HCT116 (cell line): Measurements from ENCODE around the gene ABCC11. TPM values are rescaled to one million over a fixed set of nuclear protein-coding genes. Genes with fewer than 3 reads are reported as not detected.

ENCODE experiments used
- ATAC-seq: fragments of 200-7000 bp; cut with Tn5 transposase; 2 replicates; pipeline ENCODE4 v1.9.1; 2020; ENCODE audit warnings: mild to moderate bottlenecking, moderate library complexity
- BruUV-seq: library from RNA; stranded (reverse); fragments of 400-500 nt; replicated peaks from 2 replicates; lab custom pipeline; 2021; lab: Mats Ljungman, UMichigan
- CTCF ChIA-PET: fragments of 300-600 bp; sonication (Branson Sonifier 250); formaldehyde crosslinking; loops from one replicate; lab custom pipeline; 2021; ENCODE audit warnings: antibody characterized with exemption; lab: Charles Lee
- POLR2A ChIA-PET: fragments of 300-600, 350-600 bp; sonication (Branson Sonifier 250); formaldehyde crosslinking; loops from one replicate; lab custom pipeline; 2021; ENCODE audit warnings: antibody characterized with exemption; lab: Charles Lee
- RAD21 ChIA-PET, 2 experiments: fragments of 300-600 bp; sonication (Branson Sonifier 250); formaldehyde crosslinking; loops; one replicate each; lab custom pipeline; 2023; ENCODE audit warnings: low total read pairs in 2 of 2; ENCODE audit not compliant: uncharacterized antibody in 2 of 2, unreplicated experiment in 2 of 2, low non-redundant PET in 1 of 2; lab: Charles Lee
- DNase-seq: peaks from one replicate; pipeline ENCODE4 v3.0.0-alpha.2; 2010; ENCODE audit warnings: low read depth, low spot score
- H2AFZ ChIP-seq: fragments of 200-600 bp; shearing (Covaris generic), sonication (generic); 2 replicates; pipeline ENCODE4 v1.6.1; 2017; ENCODE audit warnings: low read depth, mixed run types, mixed read lengths, antibody characterized with exemption, low read length; ENCODE audit not compliant: poor library complexity, severe bottlenecking
- H3K27ac ChIP-seq: 2 replicates; pipeline ENCODE4 v1.5.1; 2012; ENCODE audit warnings: low read depth, low read length
- H3K27me3 ChIP-seq: fragments of 200-600 bp; sonication (generic); 2 replicates; pipeline ENCODE4 v1.6.1; 2016; ENCODE audit warnings: mixed run types, low read length, mixed read lengths; ENCODE audit not compliant: insufficient read depth
- H3K36me3 ChIP-seq, 2 experiments: fragments of 200-500 bp in 1 of 2; fragments of 200-600 bp in 1 of 2; sonication (Bioruptor generic) in 1 of 2; sonication (generic) in 1 of 2; 2 replicates each; pipeline versions ENCODE4 v1.5.1 to v1.6.1; 2014 to 2016; ENCODE audit warnings: low read length in 2 of 2, inconsistent platforms in 1 of 2, mixed read lengths in 1 of 2, mixed run types in 1 of 2; ENCODE audit not compliant: insufficient read depth in 2 of 2, control insufficient read depth in 1 of 2
- H3K4me1 ChIP-seq, 2 experiments: fragments of 200-600 bp in 1 of 2; sonication (generic) in 1 of 2; 2 replicates each; pipeline versions ENCODE4 v1.5.1 to v1.6.1; 2012 to 2017; ENCODE audit warnings: low read length in 2 of 2, inconsistent platforms in 1 of 2, mild to moderate bottlenecking in 1 of 2, mixed read lengths in 1 of 2, mixed run types in 1 of 2, moderate library complexity in 1 of 2; ENCODE audit not compliant: insufficient read depth in 2 of 2, control insufficient read depth in 1 of 2
- H3K4me2 ChIP-seq: fragments of 200-600 bp; sonication (generic); 2 replicates; pipeline ENCODE4 v1.6.1; 2017; ENCODE audit warnings: mixed run types, low read length, mixed read lengths
- H3K4me3 ChIP-seq, 2 experiments: fragments of 200-600 bp in 1 of 2; sonication (generic) in 1 of 2; replicated peaks in 1 of 2; 2 replicates each; pipeline ENCODE4 v1.5.1; 2011 to 2016; ENCODE audit warnings: low read length in 2 of 2, control low read depth in 1 of 2, low read depth in 1 of 2, mild to moderate bottlenecking in 1 of 2, mixed read lengths in 1 of 2, mixed run types in 1 of 2
- H3K79me2 ChIP-seq: fragments of 200-600 bp; sonication (generic); 2 replicates; pipeline ENCODE4 v1.6.1; 2017; ENCODE audit warnings: mild to moderate bottlenecking, mixed run types, low read length, moderate library complexity, mixed read lengths; ENCODE audit not compliant: insufficient read depth
- H3K9ac ChIP-seq: fragments of 200-600 bp; sonication (generic); 2 replicates; pipeline ENCODE4 v1.6.1; 2016; ENCODE audit warnings: low read length, mixed read lengths
- H3K9me2 ChIP-seq: fragments of 200-600 bp; sonication (generic), shearing (Covaris generic); 2 replicates; pipeline ENCODE4 v1.6.1; 2017; ENCODE audit warnings: mixed run types, mild to moderate bottlenecking, moderate library complexity; ENCODE audit not compliant: insufficient read depth
- H3K9me3 ChIP-seq, 2 experiments: fragments of 200-500 bp in 1 of 2; fragments of 200-600 bp in 1 of 2; sonication (Bioruptor generic) in 1 of 2; sonication (generic) in 1 of 2; 2 replicates each; pipeline ENCODE4 v1.6.1; 2014 to 2017; ENCODE audit warnings: low read length in 2 of 2, mixed read lengths in 2 of 2, inconsistent platforms in 1 of 2, low read depth in 1 of 2, mild to moderate bottlenecking in 1 of 2, mixed run types in 1 of 2, moderate library complexity in 1 of 2; ENCODE audit not compliant: control insufficient read depth in 1 of 2, insufficient read depth in 1 of 2
- H4K20me1 ChIP-seq: fragments of 200-600 bp; sonication (generic), shearing (Covaris generic); 2 replicates; pipeline ENCODE4 v1.6.1; 2017; ENCODE audit warnings: mixed run types, mild to moderate bottlenecking, moderate library complexity; ENCODE audit not compliant: insufficient read depth
- CEBPB ChIP-seq: IDR thresholded peaks from 2 replicates; pipeline ENCODE4 v1.6.1; 2012; ENCODE audit warnings: low read depth
- EGR1 ChIP-seq: IDR thresholded peaks from 2 replicates; pipeline ENCODE4 v1.6.1; 2012; ENCODE audit warnings: low read depth
- ELF1 ChIP-seq: IDR thresholded peaks from 2 replicates; pipeline ENCODE4 v1.6.1; 2012; ENCODE audit warnings: low read depth, borderline replicate concordance
- EZH2 ChIP-seq: fragments of 200-600 bp; sonication (generic); IDR thresholded peaks from 2 replicates; pipeline ENCODE4 v1.6.1; 2017; ENCODE audit warnings: antibody characterized with exemption, mixed run types
- EZH2phosphoT487 ChIP-seq: fragments of 200-600 bp; IDR thresholded peaks from 2 replicates; pipeline ENCODE4 v1.6.1; 2018; ENCODE audit warnings: antibody characterized with exemption, borderline replicate concordance
- RAD21 ChIP-seq: IDR thresholded peaks from 2 replicates; pipeline ENCODE4 v1.6.1; 2012; ENCODE audit warnings: low read depth, mild to moderate bottlenecking
- REST ChIP-seq: IDR thresholded peaks from 2 replicates; pipeline ENCODE4 v1.6.1; 2012; ENCODE audit warnings: low read depth
- SIN3A ChIP-seq: IDR thresholded peaks from 2 replicates; pipeline ENCODE4 v1.6.1; 2012; ENCODE audit warnings: low read depth
- SRF ChIP-seq: IDR thresholded peaks from 2 replicates; pipeline ENCODE4 v1.6.1; 2012; ENCODE audit warnings: low read depth
- TCF7L2 ChIP-seq: IDR thresholded peaks from 2 replicates; pipeline ENCODE4 v1.7.0; 2011; ENCODE audit warnings: borderline replicate concordance, inconsistent platforms; ENCODE audit not compliant: insufficient read depth, insufficient read length; ENCODE audit errors: extremely low read depth
- ZNF274 ChIP-seq: fragments of 200-500 bp; sonication (Bioruptor generic); IDR thresholded peaks from 2 replicates; pipeline ENCODE4 v1.6.1; 2014; ENCODE audit warnings: mild to moderate bottlenecking, low read depth, low read length, inconsistent platforms
- intact Hi-C: fragments of 100-400 bp; cut with micrococcal nuclease; formaldehyde crosslinking; loops from 2 replicates; pipeline ENCODE4 v1.10.0; 2022
- total RNA-seq: library from RNA; stranded (reverse); gene quantifications from one replicate; pipeline ENCODE4 v1.2.1, GENCODE V29; 2021; ENCODE audit not compliant: unreplicated experiment
- TF ChIP-seq, protein P1 (sequence below): IDR thresholded peaks from 2 replicates; pipeline ENCODE4 v1.6.1; 2012

ABCC11 gene
- total RNA-seq, 1 experiment from 2014 or later: 0.54 TPM

GRCh38 chr16:48138543-48138942 lies 108.8 kb downstream of the ABCC11 start (continued):
- no peak for TF ChIP-seq EGR1
- TF ChIP-seq EZH2: no peak
- TF ChIP-seq, protein P1, sequence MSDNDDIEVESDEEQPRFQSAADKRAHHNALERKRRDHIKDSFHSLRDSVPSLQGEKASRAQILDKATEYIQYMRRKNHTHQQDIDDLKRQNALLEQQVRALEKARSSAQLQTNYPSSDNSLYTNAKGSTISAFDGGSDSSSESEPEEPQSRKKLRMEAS: no peak

DNA sequence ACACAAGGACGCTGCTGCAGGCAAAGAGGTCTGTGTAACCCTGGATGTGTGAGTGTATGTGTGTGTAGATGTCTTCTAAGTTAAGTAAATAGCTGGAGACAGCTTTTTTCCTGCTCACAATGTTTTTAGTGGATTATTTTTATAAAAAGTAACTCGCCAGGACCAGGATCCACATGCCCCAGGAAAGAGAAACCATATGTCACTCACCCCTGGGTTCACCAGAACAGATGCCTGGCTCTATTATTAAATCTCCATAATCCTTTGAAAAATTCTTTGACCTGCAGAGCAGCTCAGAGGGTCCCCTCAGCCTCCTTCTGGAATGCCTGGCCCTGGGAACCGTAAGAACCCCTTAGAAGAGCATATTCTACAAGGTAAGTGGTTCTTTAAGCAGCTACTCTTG lies 109.5 kb downstream of the ABCC11 start:
- no peaks in the 10 kb centered on the region for H3K79me2 ChIP-seq

DNA sequence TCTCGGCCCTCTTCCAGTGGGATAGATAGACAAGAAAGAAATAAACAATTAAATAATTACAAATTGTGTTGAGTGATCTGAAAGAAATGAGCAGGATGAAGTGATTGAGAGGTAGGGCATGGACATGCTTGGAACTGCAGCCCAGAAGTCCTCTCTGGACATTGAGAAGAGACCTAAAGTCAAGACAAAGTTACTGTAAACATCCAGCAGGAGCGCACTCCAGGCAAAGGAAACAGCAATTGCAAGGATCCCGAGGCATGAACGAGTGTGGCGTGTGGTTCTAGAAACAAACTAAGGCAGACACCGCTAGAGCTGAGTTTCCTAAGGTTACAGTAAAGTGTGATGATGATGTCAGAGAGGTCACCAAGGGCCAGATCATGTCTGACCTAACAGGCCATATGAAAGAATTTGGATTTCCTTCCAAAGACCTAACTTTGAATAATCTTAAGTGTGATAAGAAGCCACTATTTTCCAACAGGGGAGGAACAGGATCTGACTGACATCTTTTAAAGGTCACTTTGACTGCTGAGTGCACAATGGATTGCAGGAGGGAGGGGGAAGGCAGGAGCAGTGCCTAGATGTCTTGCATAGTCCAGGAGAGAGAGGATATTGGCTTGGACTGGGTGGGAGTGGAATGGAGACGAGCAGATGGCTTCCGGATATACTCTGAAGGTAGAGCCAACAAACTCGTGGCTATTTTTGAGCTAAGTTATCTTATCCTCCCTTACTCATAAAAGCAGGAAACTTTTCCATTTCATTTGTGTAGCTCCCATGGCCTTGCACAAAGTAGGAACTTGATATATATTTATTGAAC lies 110.6 kb downstream of the ABCC11 start:
- Histone ChIP-seq H3K9me3 (no peaks in the 10 kb centered on the region), H3K9ac (no peak overlapping the region), H3K4me3 (no peak overlapping the region), H2AFZ (no peak overlapping the region), H3K9me2 (no peaks in the 10 kb centered on the region), H3K27me3 (no peaks in the 10 kb centered on the region), H3K4me1 (no peaks in the 10 kb centered on the region), H3K79me2 (no peaks in the 10 kb centered on the region), H4K20me1 (no peaks in the 10 kb centered on the region), H3K4me2 (no peak overlapping the region), H3K27ac (no peak overlapping the region), H3K36me3 (no peaks in the 10 kb centered on the region)
- ChIA-PET RAD21 (no interaction called here), CTCF (interaction anchor here (0.6 kb wide), 1 partner anchor 1461 kb away, joined by 3 read pairs; no protein-coding TSS in a partner anchor), POLR2A (no interaction called here)
- intact Hi-C loops: no loop called here
- no peak for DNase-seq
- no TSS peak for BruUV-seq
- ATAC-seq: no peak
- TF ChIP-seq REST (no peak), EZH2phosphoT487 (no peak), TCF7L2 (no peak), ZNF274 (no peak), SIN3A (no peak), RAD21 (no peak), CEBPB (no peak)

More for the DNA sequence above, 109.5 kb downstream of the ABCC11 start:
- intact Hi-C loops: no loop called here
- Histone ChIP-seq H3K9ac (no peak overlapping the region), H3K27me3 (no peaks in the 10 kb centered on the region), H3K27ac (no peak overlapping the region), H3K4me3 (no peak overlapping the region), H3K36me3 (no peaks in the 10 kb centered on the region), H3K4me2 (no peak overlapping the region), H3K9me3 (no peaks in the 10 kb centered on the region), H3K4me1 (no peaks in the 10 kb centered on the region), H4K20me1 (no peaks in the 10 kb centered on the region), H3K9me2 (no peaks in the 10 kb centered on the region), H2AFZ (no peak overlapping the region)
- POLR2A ChIA-PET: no interaction called here
- DNase-seq (no peak), ATAC-seq (no peak)
- RAD21 ChIA-PET: no interaction called here
- CTCF ChIA-PET: no interaction called here
- no peak for TF ChIP-seq EGR1
- no peak for TF ChIP-seq SRF
- TF ChIP-seq ELF1: no peak
- no TSS peak for BruUV-seq
